GM23248 (cell line): Measurements from ENCODE around the gene CRYBB1. TPM values are rescaled to one million over a fixed set of nuclear protein-coding genes. Genes with fewer than 3 reads are reported as not detected.
A peak's percentile ranks its signal among the peaks of the same experiment; 100 is the strongest.

Source experiments
- DNase-seq: peaks from one replicate; pipeline ENCODE4 v3.0.0-alpha.2; 2015
- H2AFZ ChIP-seq: fragments of 200-600 bp; sonication (generic); 2 replicates; pipeline ENCODE4 v1.6.1; 2016; ENCODE audit warnings: antibody characterized with exemption
- H3F3A ChIP-seq: fragments of 200-600 bp; sonication (generic); 2 replicates; pipeline ENCODE4 v1.6.1; 2016; ENCODE audit warnings: mild to moderate bottlenecking, antibody characterized with exemption, mixed run types; ENCODE audit not compliant: insufficient read depth
- H3K27ac ChIP-seq: fragments of 200-600 bp; sonication (generic); 2 replicates; pipeline ENCODE4 v1.5.1; 2016; ENCODE audit warnings: mild to moderate bottlenecking
- H3K27me3 ChIP-seq: fragments of 200-600 bp; sonication (generic); replicated peaks from 2 replicates; pipeline ENCODE4 v1.6.1; 2016; ENCODE audit warnings: mild to moderate bottlenecking; ENCODE audit not compliant: insufficient read depth
- H3K36me3 ChIP-seq: fragments of 200-600 bp; sonication (generic); 2 replicates; pipeline ENCODE4 v1.6.1; 2016; ENCODE audit warnings: low read depth, mild to moderate bottlenecking
- H3K4me1 ChIP-seq: fragments of 200-600 bp; sonication (generic); 2 replicates; pipeline ENCODE4 v1.6.1; 2016; ENCODE audit warnings: mild to moderate bottlenecking; ENCODE audit not compliant: insufficient read depth
- H3K4me2 ChIP-seq: fragments of 200-600 bp; sonication (generic); one replicate; pipeline ENCODE4 v1.6.1; 2016; ENCODE audit warnings: mild to moderate bottlenecking; ENCODE audit not compliant: unreplicated experiment
- H3K4me3 ChIP-seq: fragments of 200-600 bp; sonication (generic); 2 replicates; pipeline ENCODE4 v1.5.1; 2016; ENCODE audit warnings: mild to moderate bottlenecking
- H3K79me2 ChIP-seq: fragments of 200-600 bp; sonication (generic); 2 replicates; pipeline ENCODE4 v1.6.1; 2016; ENCODE audit warnings: mild to moderate bottlenecking; ENCODE audit not compliant: insufficient read depth
- H3K9ac ChIP-seq: fragments of 200-600 bp; sonication (generic); 2 replicates; pipeline ENCODE4 v1.6.1; 2016; ENCODE audit warnings: mild to moderate bottlenecking
- H3K9me2 ChIP-seq: fragments of 200-600 bp; sonication (generic); 2 replicates; pipeline ENCODE4 v1.6.1; 2016; ENCODE audit warnings: mixed run types, mild to moderate bottlenecking, moderate library complexity; ENCODE audit not compliant: insufficient read depth
- H3K9me3 ChIP-seq: fragments of 200-600 bp; sonication (generic); one replicate; pipeline ENCODE4 v1.6.1; 2017; ENCODE audit warnings: low read depth
- H4K20me1 ChIP-seq: fragments of 200-600 bp; sonication (generic); 2 replicates; pipeline ENCODE4 v1.6.0; 2016; ENCODE audit not compliant: insufficient read depth
- EZH2 ChIP-seq: fragments of 200-600 bp; sonication (generic); IDR thresholded peaks from 2 replicates; pipeline ENCODE4 v1.6.1; 2018; ENCODE audit warnings: antibody characterized with exemption, mild to moderate bottlenecking; ENCODE audit not compliant: insufficient read depth, poor library complexity, severe bottlenecking
- EZH2phosphoT487 ChIP-seq: fragments of 200-600 bp; sonication (generic); IDR thresholded peaks from 2 replicates; pipeline ENCODE4 v1.6.1; 2018; ENCODE audit warnings: antibody characterized with exemption, moderate library complexity, mild to moderate bottlenecking, low read depth; ENCODE audit not compliant: insufficient read depth
- WGBS, 2 experiments: methylation state at CpG; one replicate each; pipeline ENCODE4 v1.1.6; 2015 to 2017; ENCODE audit warnings: low lambda C conversion rate in 2 of 2, low coverage in 1 of 2; ENCODE audit errors: missing lambda C conversion rate in 2 of 2; 5-methylcytosine and 5-hydroxymethylcytosine counted together
- in situ Hi-C: fragments of 300-500 bp; cut with MboI; formaldehyde crosslinking; loops from 2 replicates; pipeline ENCODE4 v1.15.0; 2020
- polyA plus RNA-seq: library from polyadenylated mRNA; unstranded; fragments of >200 nt; fragmentation: Nextera tagmentation; extraction: Ambion mirVana; gene quantifications from 2 replicates; pipeline ENCODE4 v1.2.1, GENCODE V29; 2016
- total RNA-seq: library from RNA; depleted of rRNA; stranded (reverse); fragments of >200 nt; shearing (Covaris generic); gene quantifications from 2 replicates; pipeline ENCODE4 v1.2.3, GENCODE V29; 2014

Gene CRYBB1
- total and polyA plus RNA-seq, 2 experiments from 2014 or later, result not detected

GRCh38 chr22:26608129-26608528 is 9.7 kb downstream of the CRYBB1 start:
- WGBS, 2 experiments, result 57 to 63% methylated on average over 2 of the region's 2 CpGs
- no peak for DNase-seq
- H4K20me1 ChIP-seq, result no peaks in the 10 kb centered on the region
- no peak overlapping the region for H3K9ac ChIP-seq
- H3K9me2 ChIP-seq, result no peaks in the 10 kb centered on the region
- no peak overlapping the region for H3K4me3 ChIP-seq
- no peaks in the 10 kb centered on the region for H3F3A ChIP-seq
- no peak overlapping the region for H2AFZ ChIP-seq
- H3K36me3 ChIP-seq, result no peaks in the 10 kb centered on the region
- TF ChIP-seq EZH2, result no peak
- H3K79me2 ChIP-seq, result no peaks in the 10 kb centered on the region
- no peaks in the 10 kb centered on the region for H3K27me3 ChIP-seq
- peaks cover 11% of the 10 kb centered on the region for H3K4me1 ChIP-seq
- H3K9me3 ChIP-seq, result no peaks in the 10 kb centered on the region
- no peak overlapping the region for H3K27ac ChIP-seq
- no peak overlapping the region for H3K4me2 ChIP-seq
- in situ Hi-C loops, result no loop called here

- peaks cover 11% of the 10 kb centered on the region for H3K4me1 ChIP-seq
- peak; percentile 85 for DNase-seq
- no peak overlapping the region for H3K4me2 ChIP-seq
- no peak overlapping the region for H3K4me3 ChIP-seq
- WGBS, 2 experiments, result 72 to 88% methylated on average over 4 of the region's 4 CpGs
- H3F3A ChIP-seq, result no peaks in the 10 kb centered on the region
- TF ChIP-seq EZH2 (no peak), EZH2phosphoT487 (no peak)
- no peaks in the 10 kb centered on the region for H4K20me1 ChIP-seq
- no peak overlapping the region for H3K27ac ChIP-seq
- in situ Hi-C loops, result no loop called here
- no peaks in the 10 kb centered on the region for H3K27me3 ChIP-seq
- H3K36me3 ChIP-seq, result no peaks in the 10 kb centered on the region
- no peaks in the 10 kb centered on the region for H3K9me2 ChIP-seq
- no peaks in the 10 kb centered on the region for H3K9me3 ChIP-seq
- H3K79me2 ChIP-seq, result no peaks in the 10 kb centered on the region
- H3K9ac ChIP-seq, result no peak overlapping the region
- H2AFZ ChIP-seq, result no peak overlapping the region
These were observed 11.2 kb downstream of the CRYBB1 start for GRCh38 chr22:26606611-26607010.

GRCh38 chr22:26604368-26604767 is 13.5 kb downstream of the CRYBB1 start:
- Histone ChIP-seq H4K20me1 (no peaks in the 10 kb centered on the region), H3K27me3 (no peaks in the 10 kb centered on the region), H3K9me3 (no peaks in the 10 kb centered on the region), H3K36me3 (no peaks in the 10 kb centered on the region), H3F3A (no peaks in the 10 kb centered on the region), H3K4me1 (no peaks in the 10 kb centered on the region), H3K79me2 (no peaks in the 10 kb centered on the region), H2AFZ (no peak overlapping the region), H3K4me2 (no peak overlapping the region), H3K27ac (no peak overlapping the region), H3K9ac (no peak overlapping the region), H3K4me3 (no peak overlapping the region), H3K9me2 (no peaks in the 10 kb centered on the region)
- in situ Hi-C loops, result no loop called here
- no peak for DNase-seq
- TF ChIP-seq EZH2, result no peak
- no peak for TF ChIP-seq EZH2phosphoT487
- WGBS, 2 experiments, result 72 to 84% methylated on average over 1 of the region's 1 CpG

GRCh38 chr22:26602127-26602526 is 15.7 kb downstream of the CRYBB1 start:
- H3K4me3 ChIP-seq, result no peak overlapping the region
- no peaks in the 10 kb centered on the region for H4K20me1 ChIP-seq
- H3F3A ChIP-seq, result no peaks in the 10 kb centered on the region
- in situ Hi-C loops, result no loop called here
- no peaks in the 10 kb centered on the region for H3K9me3 ChIP-seq
- no peak overlapping the region for H3K27ac ChIP-seq
- H3K9me2 ChIP-seq, result no peaks in the 10 kb centered on the region
- H3K4me1 ChIP-seq, result no peaks in the 10 kb centered on the region
- H3K9ac ChIP-seq, result no peak overlapping the region
- no peak overlapping the region for H2AFZ ChIP-seq
- DNase-seq, result no peak
- 46 to 52% methylated on average over 4 of the region's 4 CpGs for WGBS, 2 experiments
- TF ChIP-seq EZH2, result no peak
- no peak for TF ChIP-seq EZH2phosphoT487
- no peaks in the 10 kb centered on the region for H3K36me3 ChIP-seq
- 0 out of 2 replicates have a peak, but pooled peaks cover 3% of the 10 kb centered on the region for H3K27me3 ChIP-seq
- no peak overlapping the region for H3K4me2 ChIP-seq
- no peaks in the 10 kb centered on the region for H3K79me2 ChIP-seq

GRCh38 chr22:26601726-26602125 is 16.1 kb downstream of the CRYBB1 start:
- Histone ChIP-seq H3K36me3 (no peaks in the 10 kb centered on the region), H4K20me1 (no peaks in the 10 kb centered on the region), H3F3A (no peaks in the 10 kb centered on the region), H3K9me2 (no peaks in the 10 kb centered on the region), H3K9me3 (no peaks in the 10 kb centered on the region), H3K4me3 (no peak overlapping the region), H3K27ac (no peak overlapping the region), H3K27me3 (0 out of 2 replicates have a peak, but pooled peaks cover 3% of the 10 kb centered on the region), H3K9ac (no peak overlapping the region), H3K79me2 (no peaks in the 10 kb centered on the region), H2AFZ (no peak overlapping the region), H3K4me2 (no peak overlapping the region), H3K4me1 (no peaks in the 10 kb centered on the region)
- TF ChIP-seq EZH2phosphoT487 (no peak), EZH2 (no peak)
- 87 to 89% methylated on average over 12 of the region's 12 CpGs for WGBS, 2 experiments
- in situ Hi-C loops, result no loop called here
- DNase-seq, result no peak
